OCI-LY3 (cell line): ENCODE results near the gene PRKAA2.

Source experiments
- EZH2phosphoT487 ChIP-seq: fragments of 200-600 bp; shearing (Covaris generic); IDR thresholded peaks from 2 replicates; pipeline ENCODE4 v1.6.1; 2018; ENCODE audit warnings: antibody characterized with exemption, mixed run types, low read depth
- TF ChIP-seq, protein P1 (sequence below): fragments of 200-600, 300-600 bp; sonication (generic); IDR thresholded peaks from 2 replicates; pipeline ENCODE4 v1.5.1; 2014; ENCODE audit warnings: antibody characterized with exemption, low read length, low read depth

- TF ChIP-seq, protein P1, sequence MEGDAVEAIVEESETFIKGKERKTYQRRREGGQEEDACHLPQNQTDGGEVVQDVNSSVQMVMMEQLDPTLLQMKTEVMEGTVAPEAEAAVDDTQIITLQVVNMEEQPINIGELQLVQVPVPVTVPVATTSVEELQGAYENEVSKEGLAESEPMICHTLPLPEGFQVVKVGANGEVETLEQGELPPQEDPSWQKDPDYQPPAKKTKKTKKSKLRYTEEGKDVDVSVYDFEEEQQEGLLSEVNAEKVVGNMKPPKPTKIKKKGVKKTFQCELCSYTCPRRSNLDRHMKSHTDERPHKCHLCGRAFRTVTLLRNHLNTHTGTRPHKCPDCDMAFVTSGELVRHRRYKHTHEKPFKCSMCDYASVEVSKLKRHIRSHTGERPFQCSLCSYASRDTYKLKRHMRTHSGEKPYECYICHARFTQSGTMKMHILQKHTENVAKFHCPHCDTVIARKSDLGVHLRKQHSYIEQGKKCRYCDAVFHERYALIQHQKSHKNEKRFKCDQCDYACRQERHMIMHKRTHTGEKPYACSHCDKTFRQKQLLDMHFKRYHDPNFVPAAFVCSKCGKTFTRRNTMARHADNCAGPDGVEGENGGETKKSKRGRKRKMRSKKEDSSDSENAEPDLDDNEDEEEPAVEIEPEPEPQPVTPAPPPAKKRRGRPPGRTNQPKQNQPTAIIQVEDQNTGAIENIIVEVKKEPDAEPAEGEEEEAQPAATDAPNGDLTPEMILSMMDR, result no peak
- no peak for TF ChIP-seq EZH2phosphoT487
Observed at GRCh38 chr1:56703747-56704146, 58.6 kb downstream of the PRKAA2 start.
